Effector CD8-positive, alpha-beta T cell (primary cell): Measurements from ENCODE around the gene SDK1.
A peak's percentile ranks its signal among the peaks of the same experiment; 100 is the strongest.

ENCODE experiments used
- DNase-seq: peaks from one replicate; lab custom pipeline; 2025; lab: John Stamatoyannopoulos, UW

Gene SDK1

DNA sequence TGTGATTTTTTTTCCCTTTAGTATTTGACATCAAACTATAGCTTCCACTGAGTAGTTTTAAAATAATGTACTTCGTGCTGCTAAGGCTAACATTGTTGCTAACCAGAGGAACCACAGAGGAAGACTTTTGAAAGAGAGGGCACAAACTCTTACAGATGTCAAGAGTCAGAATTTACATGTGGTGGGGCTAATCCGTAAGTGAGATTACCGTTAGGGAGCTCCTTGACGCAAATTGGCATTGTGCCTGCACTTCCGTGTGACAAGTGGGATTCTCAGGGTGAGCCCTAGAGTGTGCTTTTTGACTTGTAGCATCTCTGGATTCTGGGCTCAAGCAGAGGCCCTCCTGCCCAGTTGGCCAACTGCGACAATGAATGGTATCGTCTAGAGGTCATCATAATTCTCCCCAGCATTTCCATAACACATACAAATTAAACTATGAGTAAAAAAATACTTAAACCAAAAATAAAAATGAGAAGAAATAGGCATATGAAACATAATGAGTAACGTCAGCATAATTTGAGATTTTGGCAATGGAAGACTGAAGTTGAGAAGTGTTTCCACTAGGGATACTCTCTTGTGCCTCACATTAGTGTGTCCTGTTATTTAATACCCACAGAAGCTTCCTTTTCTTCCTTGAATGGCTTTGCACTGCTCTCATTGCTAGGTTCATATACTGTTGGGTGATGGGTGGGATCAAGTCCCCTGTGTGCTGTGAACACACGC, 164.0 kb downstream of the SDK1 start:
- peak; percentile 4 for DNase-seq

DNA sequence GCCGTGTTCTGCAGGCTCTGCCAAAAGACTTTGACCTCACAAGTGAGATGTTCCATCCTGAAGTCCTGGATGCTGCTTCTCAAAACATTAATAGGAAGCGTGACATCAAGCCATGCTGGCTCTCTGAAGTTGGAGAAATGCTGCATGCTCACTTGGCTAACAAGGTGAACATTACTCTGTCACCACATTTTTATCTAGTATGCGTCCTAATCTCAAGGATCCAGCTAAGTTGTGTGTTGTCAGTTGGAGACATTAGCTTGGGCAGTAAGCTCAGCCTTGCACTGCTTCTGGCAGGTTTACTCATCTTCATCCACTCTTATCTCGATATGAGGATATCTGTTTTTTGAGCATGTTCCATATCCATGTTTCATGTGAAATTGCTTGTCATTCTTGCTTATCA, 165.2 kb downstream of the SDK1 start:
- no peak for DNase-seq

DNA sequence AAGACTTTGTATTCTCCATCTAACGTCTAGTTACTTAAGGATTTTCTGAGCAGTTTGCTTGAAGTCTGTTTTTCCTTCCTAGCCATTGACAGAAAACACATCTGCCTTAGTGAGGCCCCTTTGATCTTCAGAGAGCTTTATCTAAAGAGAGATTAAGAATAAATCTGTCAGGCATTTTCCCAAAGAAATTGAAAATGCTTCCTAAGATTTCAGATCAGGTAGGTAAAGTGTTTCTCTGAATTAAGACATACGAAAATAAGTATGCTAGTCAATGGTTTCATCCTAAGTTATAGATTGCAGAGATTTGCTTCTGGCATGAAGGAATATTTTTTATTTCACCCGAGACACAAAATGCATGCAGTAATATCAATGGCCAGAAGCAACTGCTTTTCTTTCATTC, 168.6 kb downstream of the SDK1 start:
- DNase-seq: no peak

DNA sequence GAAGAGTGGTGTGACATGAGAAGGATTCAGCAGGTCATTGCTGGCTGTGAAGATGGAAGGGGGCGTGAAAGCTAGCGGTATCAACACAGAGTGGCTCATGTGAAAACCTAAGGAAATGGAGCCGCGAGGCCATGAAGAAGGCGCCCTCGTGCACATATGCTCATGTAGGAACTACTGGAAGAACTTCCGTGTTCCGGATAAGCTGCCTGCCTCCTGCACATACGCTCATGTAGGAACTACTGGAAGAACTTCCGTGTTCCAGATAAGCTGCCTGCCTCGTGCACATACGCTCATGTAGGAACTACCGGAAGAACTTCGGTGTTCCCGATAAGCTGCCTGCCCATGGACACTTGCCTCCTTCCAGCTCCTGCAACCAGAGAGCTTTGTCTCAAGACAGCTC, 179.1 kb downstream of the SDK1 start:
- no peak for DNase-seq

DNA sequence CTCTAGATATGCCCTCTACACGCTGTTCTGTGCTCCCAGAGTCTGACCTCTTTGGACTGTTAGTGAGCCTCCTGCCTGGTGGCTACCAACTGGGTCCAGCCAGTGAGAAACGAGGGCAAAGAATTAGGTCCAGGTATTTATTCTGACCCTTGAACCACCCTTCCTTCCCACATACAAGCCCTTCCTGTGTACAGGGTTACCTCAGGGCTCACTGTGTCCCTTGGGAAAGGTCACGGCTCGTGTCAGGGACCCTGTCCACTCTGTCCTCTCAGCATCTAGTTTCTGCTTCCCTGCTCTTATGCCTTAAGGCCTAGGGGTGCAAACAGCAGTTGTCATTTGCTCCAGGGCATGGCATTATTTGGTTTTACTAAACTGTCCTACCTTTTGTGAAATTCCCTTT, 180.4 kb downstream of the SDK1 start:
- DNase-seq: no peak

DNA sequence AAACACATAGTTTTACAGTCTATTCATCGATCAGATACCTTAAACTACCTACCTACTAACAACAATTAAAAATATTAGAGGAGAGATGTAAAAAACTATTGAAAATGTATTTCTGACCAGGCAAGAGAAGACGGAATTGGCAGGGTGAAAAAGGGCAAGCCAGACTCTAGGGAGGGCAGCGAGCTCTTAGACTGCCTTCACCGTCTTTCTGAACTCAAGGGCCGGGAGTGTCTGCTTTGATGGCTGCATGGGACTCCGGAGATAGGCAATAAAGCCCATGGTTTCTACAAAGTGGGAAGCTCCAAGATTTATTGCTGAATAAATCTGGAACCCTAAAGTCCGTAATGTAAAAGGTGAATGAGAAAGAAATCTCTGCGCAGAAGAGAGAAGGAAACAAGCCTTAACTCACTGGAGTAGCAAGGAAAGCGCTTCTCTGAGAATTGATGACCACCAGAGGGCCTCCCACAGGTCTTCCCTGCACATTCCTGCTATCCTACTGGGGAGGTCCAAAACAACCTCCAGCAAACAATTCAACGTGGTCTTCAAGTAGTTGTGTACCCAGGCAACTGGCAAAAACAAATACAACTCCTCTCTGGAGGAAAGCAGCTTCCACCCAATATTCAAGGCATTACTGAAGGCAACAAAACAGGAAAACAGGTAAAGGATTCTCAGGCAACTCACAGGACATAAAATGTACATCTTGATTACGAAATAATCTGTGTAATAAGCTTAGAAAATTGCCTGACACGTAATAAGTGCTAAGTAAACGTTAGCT, 181.3 kb downstream of the SDK1 start:
- no peak for DNase-seq

DNA sequence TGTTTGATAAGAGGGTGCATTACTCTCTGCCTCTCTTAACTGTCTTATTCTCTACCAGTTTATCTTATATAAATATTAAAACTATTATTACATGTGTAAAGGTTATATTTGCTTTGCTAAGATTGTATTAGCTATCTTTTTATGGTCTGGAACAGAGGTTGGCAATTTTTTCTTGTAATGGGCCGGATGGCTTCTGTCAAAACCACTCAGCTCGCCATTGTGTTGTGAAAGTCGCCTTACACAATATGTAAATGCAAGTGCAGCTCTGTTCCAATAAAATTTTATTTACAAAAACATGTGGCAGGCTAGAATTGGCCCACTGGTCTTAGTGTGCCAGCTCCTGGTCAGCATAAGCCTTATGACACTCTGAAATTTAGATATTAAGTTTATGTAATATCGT, 185.8 kb downstream of the SDK1 start:
- DNase-seq: no peak

DNA sequence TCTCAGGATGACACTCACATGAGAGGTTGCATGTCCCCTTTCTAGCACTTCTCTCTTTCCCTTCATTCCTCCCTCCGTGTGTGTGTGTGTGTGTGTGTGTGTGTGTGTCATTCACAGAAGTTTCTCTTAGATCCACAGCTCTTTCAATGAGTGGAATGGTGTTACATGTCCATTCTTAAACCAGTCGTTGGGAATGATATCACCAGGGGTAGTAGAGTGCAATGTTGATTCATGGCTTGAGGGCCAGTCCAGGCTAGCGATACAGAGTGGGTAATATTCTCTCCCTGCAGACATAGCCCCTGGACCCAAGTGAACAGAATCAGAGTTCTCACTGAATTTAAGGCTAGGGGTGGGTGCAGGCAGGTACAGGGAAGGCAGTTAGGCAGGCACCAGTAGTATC, 187.8 kb downstream of the SDK1 start:
- DNase-seq: no peak

DNA sequence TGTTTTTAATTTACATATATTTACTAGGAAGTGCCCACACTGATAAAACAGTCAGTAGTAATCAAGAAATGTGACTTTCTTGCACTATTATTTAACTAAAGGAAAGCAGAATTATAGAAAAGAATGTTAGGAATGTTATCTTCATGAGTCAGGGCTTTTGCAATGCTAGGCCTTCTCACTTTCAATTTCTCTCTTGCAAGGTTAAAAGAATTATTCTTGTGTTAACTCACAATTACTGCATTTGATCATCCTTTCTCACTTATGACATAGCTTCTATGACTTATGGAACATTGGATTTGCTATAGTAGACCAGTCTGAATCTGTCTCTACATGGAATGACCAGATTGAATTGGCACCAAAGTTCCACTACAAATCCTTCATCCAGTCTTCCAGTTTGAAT, 192.4 kb downstream of the SDK1 start:
- DNase-seq: no peak

DNA sequence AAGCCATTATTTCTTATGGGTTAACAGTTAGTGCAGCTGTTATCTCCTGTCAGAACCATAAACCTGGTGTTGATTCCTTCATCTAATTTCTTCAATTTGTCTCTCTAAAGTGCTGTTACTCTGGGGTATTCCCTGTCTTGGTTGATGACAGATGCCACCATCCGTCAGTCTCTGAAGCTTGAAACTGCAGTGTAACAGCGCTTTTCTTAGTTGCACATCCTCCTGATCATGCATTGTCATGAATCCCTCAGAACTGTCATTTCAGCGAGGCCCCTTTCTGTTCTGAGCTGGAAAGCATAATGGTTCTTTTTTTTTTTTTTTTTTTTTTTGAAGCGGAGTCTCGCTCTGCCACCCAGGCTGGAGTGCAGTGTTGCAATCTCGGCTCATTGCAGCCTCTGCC, 193.9 kb downstream of the SDK1 start:
- DNase-seq: no peak

DNA sequence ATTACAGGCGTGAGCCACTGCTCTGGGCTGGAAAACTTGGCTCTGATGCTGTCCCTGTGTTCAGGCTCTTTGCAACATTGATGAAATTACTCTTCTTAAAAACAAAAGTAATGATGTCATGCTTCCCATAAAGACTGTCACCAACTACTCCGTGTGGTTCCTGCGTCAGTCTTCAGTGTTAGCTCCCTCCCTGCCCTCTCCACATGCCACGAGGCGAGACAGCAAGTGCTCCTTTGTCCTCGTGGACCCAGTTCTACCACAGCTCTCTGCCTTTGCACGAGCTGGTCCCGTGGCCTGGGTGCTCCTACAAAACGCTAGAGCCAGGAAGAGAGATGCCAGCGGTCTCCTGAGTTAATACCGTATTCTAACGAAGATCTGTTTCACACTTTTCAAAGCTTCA, 194.5 kb downstream of the SDK1 start:
- no peak for DNase-seq

DNA sequence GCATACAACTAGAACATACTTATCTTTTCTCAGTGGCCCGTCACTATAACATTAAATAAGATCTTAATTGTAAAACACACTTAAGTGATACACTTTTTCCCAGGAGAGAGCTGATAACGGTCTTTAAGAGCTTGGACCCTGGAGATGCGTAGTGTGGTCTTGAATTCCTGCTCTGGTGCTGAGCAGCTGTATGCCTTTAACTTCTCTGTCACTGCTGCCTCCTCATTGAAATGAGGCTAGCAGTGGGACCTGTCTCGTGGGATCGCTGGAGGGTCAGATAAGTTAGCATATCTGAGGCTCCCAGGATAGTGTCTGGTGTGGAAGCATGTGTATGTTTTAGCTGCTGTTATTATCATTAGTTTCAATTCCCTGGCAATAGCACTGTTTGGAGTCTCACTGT, 194.9 kb downstream of the SDK1 start:
- no peak for DNase-seq

DNA sequence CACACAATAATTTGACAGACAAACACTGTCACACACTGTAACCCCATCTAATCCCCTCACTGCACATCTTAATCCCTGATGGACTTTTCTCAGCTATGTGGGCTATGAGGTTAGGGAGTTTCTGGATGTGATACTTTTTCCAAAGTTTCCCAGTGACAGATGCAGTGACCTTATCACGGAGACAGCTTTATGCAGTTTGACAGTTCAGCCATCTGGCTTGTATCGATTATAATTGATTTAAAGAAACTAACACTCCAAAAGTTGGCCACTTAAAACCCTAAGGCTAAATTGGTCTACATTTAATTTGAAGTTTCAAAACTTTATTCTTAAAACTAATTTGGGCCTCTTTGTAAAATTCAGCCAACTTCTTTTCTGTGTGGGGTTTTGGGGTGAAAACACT, 196.7 kb downstream of the SDK1 start:
- DNase-seq: no peak

DNA sequence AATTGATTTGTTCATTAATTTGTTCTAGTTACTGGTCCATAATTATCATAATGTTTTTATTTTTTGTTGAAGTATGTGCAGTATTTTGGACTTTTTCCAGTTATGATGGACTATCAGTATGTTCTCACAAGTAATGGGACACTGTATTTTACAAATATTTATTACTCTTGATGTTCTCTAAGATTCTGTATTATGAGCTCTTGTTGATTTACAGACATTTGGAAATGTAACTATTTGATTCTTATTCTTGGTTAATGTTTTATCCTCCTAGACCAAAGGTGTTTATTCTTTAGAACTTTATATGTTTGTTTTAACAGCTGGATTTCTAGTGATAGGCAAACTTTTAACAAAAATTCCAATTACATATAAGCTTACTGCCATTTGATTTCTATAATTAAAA, 200.6 kb downstream of the SDK1 start:
- DNase-seq: no peak

DNA sequence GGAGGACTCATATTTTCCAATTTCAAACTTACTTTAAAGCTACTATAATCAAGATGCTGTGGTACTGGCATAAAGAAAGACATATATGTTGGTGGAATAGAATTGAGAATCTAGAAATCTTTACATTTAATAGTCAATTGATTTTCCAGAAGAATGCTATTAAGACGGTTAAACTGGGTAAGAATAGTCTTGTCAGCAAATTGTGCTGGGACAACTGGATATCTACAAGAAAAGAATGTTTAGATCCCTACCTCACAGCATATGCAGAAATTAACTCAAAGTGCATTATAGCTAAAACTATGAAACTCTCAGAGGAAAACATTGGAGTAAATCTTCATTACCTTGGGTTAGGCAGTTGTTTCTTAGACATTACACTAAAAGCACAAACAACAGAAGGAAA, 203.3 kb downstream of the SDK1 start:
- no peak for DNase-seq

DNA sequence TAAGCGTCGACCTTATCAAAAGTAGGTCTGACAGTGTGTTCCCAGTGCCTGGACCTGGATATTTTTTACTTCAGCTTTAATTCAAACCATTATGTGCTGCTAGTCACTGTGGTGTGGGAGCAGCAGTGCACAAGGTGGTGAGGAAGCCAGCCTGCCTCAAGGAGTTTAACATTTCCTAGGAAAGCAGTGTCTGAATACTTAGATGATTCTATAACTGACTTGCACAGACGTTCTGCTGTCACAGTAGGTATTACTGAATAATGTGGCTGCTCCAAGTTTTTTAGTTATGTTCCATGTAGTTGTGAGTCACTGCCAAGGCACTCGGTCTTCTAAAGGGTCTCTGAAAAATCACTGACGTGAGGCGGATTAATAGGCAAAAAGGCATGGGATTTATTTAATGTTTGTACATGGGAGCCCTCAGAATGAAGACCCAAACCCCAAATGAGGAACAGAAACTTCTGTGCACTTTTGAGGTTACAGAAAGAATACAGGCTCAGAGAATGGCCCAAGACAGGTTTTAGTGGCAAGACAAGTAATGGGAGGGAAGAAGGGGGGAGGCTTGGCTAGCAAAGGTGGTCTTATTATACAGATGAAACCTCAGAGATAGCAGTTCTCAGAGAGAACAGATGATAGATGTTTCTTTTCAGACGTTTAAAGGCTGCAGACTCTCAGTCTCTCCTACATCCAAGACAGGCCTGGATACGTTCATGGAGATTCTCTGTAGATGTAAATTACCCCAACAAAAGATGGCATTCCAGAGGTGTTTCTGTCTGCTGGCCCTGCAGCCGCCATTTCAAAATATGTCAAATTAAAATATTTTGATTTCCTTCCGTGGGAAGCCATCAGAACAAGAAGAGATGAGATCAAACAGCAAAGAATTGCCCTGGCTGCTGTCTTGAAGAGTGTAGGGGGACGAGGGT, 209.3 kb downstream of the SDK1 start:
- no peak for DNase-seq

DNA sequence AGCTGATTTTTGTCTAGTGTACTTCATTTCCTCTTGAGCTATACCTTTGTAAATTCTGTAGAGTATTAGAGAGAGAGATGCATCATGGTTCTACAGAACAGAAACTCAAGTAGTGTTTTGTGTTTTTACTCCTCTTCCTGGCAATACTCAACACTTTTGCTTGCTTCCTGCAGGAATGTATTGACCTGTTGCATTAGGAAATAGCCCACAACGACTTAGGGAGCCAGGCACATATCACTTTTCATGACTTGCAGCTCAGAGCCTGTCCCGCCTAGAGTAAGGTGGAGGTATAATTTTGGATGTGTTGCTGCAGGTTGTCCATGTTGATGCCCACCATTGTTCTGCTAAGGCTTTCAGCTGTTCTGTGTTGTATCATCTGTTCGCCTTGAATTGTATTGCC, 216.3 kb downstream of the SDK1 start:
- no peak for DNase-seq

DNA sequence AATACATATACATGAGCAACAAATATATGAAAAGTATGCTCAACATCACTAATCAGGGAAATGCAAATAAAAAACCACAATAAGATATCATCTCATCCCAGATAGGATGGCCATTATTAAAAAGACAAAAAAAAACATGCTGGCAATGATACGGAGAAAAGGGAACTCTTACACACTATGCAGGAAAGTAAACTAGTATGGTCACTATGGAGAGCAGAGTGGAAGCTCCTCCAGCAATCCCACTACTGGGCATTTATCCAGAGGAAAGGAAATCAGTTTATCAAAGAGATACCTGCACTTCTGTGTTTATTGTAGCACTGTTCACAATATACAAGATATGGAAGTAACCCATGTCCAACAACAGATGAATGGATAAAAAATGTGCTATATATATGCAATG, 217.5 kb downstream of the SDK1 start:
- DNase-seq: no peak

DNA sequence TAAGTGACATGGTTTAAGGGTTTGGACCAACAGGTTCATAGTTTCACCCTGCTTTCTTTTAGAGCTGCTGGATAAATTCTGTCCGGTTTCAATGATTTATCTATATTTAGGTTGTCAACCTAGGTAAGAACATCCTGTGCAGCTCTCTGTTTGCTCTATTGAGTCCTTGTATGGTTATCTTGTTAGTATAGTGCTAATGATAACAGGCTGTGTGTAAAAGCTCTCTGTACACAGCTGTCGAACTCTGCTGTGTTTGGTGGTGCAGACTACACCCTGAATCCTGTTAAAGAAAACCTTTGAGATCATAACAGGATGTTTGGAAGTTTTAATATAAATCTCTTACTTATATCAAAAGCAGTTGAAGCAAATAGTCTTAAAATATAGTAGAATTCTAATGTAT, 219.2 kb downstream of the SDK1 start:
- DNase-seq: no peak

DNA sequence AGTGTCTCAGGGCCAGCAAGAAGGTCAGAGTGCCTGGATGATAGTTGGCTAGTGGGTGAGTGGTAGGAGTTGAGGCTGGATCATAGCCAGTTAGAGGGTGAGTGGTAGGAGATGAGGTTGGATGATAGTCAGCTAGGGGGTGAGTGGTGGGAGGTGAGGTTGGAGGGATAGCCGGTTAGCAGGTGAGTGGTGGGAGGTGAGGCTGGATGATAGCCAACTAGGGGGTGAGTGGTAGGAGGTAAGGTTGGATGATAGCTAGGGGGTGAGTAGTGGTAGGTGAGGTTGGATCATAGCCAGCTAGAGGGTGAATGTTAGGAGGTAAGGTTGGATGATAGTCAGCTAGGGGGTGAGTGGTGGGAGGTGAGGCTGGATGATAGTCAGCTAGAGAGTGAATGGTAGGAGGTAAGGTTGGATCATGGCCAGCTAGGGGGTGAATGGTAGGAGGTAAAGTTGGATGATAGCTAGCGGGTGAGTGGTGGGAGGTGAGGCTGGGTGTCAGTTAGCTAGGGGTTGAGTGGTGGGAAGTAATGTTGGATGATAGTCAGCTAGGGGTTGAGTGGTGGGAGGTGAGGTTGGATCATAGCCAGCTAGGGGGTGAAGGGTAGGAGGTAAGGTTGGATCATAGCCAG, 226.6 kb downstream of the SDK1 start:
- DNase-seq: no peak

DNA sequence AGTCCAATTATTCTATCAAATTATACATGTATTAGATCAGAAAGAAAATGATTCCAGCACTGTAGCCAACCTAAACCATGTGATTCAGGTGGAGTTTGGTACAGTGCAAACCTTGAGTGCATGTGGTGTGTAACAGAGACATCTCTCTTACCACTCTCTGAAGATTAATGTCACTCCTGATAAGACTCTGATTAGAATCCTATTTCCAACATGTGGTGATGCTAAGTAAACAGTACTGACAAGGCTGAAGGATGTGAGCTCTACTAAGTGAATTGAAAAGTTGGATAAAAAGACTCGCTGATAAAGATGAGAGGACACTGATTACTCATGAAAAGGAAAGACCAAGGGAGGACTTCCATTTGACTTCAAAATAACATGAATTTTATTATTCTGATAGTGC, 232.0 kb downstream of the SDK1 start:
- no peak for DNase-seq

DNA sequence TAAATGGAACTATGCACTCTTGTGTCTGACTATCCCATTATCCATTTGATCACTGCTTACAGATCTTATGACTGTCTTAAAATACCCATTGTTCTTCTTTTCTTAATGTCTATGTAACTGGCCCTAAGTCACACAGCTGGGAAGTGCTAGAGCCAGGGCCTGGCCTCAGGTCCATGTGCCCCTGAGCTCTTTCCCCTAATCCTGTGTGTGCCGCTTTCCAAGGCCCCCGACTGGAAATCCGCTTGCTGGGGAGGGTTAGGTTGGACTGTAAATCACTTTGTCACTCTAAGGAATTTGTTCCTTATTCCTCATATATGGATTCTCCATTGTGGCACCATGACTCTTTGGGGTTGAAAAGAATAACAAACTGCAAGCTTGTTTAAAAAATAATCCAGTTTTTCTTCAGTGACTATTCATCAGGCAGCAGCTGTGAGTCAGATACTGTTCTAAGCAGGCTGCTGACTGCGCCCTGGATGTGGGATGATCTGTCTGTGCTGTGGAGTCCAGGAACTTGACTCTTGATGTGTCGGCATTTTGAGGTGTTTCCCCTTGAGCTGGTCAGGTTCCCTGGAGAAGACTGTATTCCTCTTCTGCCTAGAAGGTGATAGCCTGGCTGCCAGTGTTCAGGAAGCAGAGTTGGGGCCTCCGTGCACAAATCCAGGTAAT, 236.3 kb downstream of the SDK1 start:
- DNase-seq: no peak
